Measurements from ENCODE around the gene EPB41L2.
"Not testable (repeated sequence)": the region's sequence is repeated elsewhere in the genome, so short reads cannot be mapped to it uniquely, and the experiment has no call there.

EPB41L2 gene

DNA sequence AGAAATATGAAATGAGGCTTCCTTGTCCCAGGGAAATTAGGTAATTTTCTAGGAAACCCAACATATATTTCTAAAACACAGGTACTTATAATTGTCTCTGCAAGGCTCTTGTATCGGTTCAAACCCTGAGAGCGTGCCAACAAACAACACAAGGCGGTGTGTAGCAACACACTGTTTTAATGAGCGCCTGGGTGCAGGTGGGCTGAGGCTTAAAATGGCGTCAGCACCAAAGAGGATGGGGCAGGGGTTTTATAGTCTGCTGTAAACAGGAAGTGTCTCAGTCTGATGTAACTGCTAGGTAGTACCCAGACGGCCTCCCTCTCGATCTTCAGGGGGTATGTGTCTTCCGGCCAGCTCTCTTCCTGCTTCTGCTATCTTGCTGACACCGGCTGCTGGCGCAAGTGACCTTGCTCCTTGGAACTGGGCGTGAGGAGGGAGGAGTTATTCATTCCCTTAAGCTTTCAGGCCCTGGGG is 69.7 kb downstream of the EPB41L2 start:
- no peak overlapping the region for H3K4me3 ChIP-seq (ENCODE audit: low read length)

DNA sequence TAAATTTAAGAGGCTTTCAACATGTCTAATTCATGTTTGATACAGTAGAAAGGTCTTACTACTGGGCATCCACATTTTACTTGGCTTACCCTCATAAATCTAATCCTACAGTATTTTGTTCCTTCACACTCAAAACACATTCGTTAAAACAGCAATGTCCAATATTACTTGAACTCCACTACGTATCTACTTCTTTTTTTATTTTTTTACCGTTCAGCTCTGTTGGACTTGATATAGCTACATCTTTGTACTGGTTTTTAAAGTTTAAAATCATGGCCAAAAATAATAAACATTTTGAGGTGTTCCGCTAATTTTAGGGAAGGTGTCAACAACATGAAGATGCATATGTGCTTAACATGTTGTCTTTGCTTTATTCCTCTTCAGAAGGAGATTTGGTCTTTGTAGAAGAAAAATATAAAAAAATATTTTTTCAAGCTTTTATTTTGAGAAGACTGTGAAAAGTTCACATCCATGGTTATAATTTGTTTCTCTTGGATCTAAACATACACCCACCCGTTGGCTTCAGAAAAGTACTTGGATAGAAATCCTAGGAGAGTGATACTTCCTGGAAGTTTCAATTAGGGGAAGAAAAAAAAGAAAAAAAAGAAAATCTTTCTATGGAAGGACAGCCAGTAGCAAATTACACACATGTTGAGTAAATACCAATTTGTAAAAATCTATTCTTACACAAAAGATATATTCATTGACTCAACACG is 71.5 kb downstream of the EPB41L2 start:
- no peak overlapping the region for H3K4me3 ChIP-seq (ENCODE audit: low read length)
- TF ChIP-seq, protein P1, sequence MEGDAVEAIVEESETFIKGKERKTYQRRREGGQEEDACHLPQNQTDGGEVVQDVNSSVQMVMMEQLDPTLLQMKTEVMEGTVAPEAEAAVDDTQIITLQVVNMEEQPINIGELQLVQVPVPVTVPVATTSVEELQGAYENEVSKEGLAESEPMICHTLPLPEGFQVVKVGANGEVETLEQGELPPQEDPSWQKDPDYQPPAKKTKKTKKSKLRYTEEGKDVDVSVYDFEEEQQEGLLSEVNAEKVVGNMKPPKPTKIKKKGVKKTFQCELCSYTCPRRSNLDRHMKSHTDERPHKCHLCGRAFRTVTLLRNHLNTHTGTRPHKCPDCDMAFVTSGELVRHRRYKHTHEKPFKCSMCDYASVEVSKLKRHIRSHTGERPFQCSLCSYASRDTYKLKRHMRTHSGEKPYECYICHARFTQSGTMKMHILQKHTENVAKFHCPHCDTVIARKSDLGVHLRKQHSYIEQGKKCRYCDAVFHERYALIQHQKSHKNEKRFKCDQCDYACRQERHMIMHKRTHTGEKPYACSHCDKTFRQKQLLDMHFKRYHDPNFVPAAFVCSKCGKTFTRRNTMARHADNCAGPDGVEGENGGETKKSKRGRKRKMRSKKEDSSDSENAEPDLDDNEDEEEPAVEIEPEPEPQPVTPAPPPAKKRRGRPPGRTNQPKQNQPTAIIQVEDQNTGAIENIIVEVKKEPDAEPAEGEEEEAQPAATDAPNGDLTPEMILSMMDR (conservative IDR thresholded peaks at IDR 0.05; ENCODE audit: low read depth, low read length) = no peak
- DNase-seq (ENCODE audit: low read depth) = no peak

More for the DNA sequence above, 69.7 kb downstream of the EPB41L2 start:
- TF ChIP-seq, protein P1 (conservative IDR thresholded peaks at IDR 0.05; ENCODE audit: low read depth, low read length) = no peak
- DNase-seq (ENCODE audit: low read depth) = no peak

DNA sequence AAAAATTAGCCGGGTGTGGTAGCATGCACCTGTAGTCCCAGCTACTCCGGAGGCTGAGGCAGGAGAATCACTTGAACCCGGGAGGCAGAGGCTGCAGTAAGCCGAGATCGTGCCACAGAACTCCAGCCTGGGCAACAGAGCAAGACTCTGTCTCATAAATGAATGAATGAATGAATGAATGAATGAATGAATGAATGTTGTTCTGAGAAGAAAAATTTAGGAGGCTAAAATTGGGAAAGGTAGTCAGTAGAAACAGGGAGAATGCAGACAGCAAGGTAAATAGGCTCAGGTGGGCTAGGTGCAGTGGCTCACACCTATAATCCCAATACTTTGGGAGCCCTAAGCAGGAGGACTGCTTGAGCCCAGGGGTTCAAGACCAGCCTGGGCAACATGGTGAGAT is 75.5 kb downstream of the EPB41L2 start:
- H3K4me3 ChIP-seq (ENCODE audit: low read length); DNase-seq (ENCODE audit: low read depth): not testable (repeated sequence)

DNA sequence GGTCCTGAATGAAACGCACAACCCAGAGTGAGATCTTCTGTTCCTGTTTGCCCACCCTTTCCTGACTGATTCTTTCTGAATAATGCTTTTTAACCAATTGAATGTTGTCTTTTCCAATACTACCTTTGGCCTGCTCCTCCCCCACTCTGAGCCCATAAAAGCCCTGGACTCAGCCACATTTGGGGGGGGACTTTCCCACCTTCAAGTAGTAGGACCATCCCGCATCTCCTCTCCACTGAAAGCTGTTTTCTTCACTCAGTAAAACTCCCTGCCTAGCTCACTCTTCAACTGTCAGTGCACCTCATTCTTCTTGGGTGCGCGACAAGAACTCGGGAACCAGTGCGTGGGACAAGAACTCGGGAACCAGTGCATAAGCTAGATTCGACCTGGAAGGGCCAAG is 77.9 kb downstream of the EPB41L2 start:
- TF ChIP-seq, protein P1 (conservative IDR thresholded peaks at IDR 0.05; ENCODE audit: low read depth, low read length) = no peak
- no peak for DNase-seq (ENCODE audit: low read depth)
- no peak overlapping the region for H3K4me3 ChIP-seq (ENCODE audit: low read length)

DNA sequence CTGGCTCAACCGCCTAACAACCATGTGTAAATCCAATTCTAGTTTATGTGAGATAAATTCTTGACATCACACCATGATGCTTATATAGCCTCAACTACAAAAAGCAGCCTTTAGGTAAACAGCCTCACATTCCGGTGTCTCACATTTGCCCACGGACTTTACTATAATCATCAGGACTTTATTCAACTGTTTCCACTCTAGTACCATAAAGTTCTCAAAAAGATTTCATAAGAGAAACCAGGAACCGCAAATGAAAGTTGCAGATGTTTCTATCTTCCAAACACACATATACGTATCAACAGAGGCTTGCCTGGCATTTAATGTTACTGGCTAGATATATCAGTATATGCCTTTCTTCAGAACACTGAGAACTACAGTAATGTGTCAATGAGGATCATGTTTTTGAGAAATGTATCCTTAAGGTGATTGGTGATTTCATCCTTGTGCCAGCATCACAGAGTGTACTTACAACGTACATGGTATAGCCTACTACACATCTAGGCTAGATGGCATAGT is 80.0 kb downstream of the EPB41L2 start:
- TF ChIP-seq, protein P1 (conservative IDR thresholded peaks at IDR 0.05; ENCODE audit: low read depth, low read length) = no peak
- no peak overlapping the region for H3K4me3 ChIP-seq (ENCODE audit: low read length)
- no peak for DNase-seq (ENCODE audit: low read depth)

DNA sequence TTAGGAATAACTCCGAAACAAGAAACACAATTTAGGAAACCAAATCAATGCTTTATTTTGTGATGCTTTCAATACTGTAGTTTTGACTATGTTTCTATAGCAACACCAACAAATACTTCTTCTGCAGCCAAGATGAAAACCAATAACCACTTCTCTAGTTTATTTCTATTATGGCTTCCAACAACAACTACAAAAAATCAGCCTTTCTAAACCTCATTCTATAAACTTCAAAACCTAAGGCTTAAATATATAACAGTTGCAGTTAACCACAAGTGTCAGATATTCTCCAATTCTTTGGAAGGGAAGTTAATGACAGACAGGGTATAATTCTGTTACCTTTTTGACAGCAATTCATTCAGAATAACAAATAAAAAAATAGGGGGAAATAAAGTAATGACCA is 80.9 kb downstream of the EPB41L2 start:
- H3K4me3 ChIP-seq (ENCODE audit: low read length) = no peak overlapping the region
- TF ChIP-seq, protein P1 (conservative IDR thresholded peaks at IDR 0.05; ENCODE audit: low read depth, low read length) = no peak
- no peak for DNase-seq (ENCODE audit: low read depth)

DNA sequence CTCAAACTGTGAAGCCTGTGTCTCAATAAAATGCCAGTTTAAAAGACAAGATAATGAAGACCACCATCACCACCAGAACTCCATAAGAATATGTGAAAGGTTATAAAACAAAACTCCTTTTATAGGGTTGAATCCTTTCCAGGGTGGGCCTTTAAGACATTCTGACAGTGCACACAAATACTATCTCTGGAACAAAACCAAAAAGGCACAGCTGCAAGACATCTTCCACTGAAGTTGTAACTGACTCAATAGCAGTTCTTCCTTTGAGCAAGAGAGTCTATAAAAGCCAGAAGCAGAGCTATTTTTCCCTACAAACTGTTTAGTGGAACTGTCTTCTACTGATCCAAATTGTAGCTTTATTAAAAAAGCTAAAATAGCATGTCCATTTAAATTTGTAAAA is 81.6 kb downstream of the EPB41L2 start:
- DNase-seq (ENCODE audit: low read depth) = no peak
- TF ChIP-seq, protein P1 (conservative IDR thresholded peaks at IDR 0.05; ENCODE audit: low read depth, low read length) = no peak
- H3K4me3 ChIP-seq (ENCODE audit: low read length) = no peak overlapping the region

Data from retinal pigment epithelial cell (primary cell).